GM21723 (cell line): Measurements from ENCODE around the gene HIKESHI.
A peak's percentile ranks its signal among the peaks of the same experiment; 100 is the strongest.
"Not testable (repeated sequence)": the region's sequence is repeated elsewhere in the genome, so short reads cannot be mapped to it uniquely, and the experiment has no call there.

Experiments
- ATAC-seq: cut with Tn5 transposase; IDR thresholded peaks from one replicate; pipeline ENCODE4 v1.9.1; 2021; ENCODE audit warnings: mild to moderate bottlenecking, moderate library complexity; ENCODE audit not compliant: unreplicated experiment

Gene HIKESHI

DNA sequence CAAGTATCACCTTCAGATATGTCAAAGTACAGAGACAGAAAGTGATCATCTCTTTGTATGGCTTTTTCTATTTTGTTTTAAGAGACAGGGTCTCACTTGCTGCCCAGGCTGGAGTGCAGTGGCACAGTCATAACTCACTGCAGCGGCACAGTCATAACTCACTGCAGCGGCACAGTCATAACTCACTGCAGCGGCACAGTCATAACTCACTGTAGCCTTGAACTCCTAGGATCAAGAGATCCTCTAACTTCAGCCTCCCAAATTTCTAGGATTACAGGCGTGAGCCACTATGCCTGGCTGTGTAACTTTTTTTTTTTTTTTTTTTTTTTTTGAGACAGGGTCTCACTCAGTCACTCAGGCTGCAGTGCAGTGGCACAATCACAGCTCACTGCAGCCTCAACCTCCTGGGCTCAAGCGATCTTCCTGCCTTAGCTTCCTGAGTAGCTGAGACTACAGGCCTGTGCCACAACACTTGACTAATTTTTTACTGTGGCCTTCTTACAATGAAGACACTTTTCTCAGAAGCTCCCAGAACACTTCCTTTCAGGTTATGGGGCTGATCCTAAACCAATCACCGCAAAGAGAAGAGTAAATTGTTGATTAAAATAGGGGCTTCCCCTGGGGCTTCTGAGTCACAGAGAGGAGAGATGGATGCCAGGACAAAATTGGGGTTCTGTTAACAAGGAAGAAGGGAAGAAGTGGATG lies 9.0 kb upstream of the HIKESHI start:
- peak; percentile 42 for ATAC-seq

DNA sequence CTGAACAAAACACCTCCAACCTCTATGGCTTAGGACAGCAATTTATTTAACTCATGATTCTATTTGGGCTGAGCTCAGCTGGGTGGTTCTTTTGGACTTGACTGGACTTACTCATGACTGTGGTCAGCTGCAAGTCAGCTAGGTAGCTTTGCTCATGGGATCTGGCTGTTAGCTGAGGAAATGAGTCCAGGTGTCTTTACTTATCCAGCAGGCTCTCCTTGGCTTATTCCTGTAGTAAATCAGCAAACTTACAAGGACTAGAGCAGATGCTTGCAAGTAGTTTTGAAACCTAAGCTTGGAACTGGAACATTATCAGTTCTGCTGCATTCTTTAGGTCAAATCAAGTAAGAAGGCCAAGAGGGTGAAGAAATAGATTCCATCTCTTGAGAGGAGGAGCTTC lies 8.0 kb upstream of the HIKESHI start:
- no peak for ATAC-seq

DNA sequence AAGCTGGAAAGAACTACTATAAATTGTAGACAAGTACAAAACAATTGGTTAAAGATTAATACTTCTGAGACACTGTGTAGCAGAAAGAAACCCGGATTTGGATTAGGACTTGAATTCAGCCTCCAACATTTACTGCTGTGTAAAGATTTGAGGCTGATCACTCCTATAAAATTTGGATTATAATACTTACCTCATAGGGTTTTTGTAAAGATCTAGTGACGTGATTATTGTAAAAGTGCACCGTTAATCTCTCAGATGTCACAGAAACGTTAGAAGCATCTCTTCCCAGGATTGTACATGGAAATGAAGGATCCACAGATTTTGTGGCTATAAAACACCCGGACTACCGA lies 323 bp upstream of the HIKESHI start:
- ATAC-seq, result peak; percentile 28

DNA sequence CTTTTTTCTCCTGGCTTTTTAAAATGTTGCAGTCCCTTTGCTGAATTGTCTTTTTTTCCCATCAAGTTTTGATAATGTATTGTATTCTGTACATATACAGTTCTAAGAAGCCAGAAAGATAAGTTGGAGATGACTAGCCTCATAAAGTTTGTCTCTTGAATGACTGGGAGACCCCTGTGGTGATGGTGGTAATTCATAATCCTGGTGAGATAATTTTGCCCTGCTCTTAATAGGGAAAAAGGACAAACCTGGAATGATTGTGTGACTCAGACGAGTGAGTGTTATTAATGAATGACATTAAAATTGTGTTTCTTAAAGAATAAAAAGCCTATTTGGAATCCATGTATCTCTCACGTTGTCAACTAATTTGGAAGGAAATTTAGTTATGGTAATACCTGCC lies 1.2 kb downstream of the HIKESHI start:
- no peak for ATAC-seq

DNA sequence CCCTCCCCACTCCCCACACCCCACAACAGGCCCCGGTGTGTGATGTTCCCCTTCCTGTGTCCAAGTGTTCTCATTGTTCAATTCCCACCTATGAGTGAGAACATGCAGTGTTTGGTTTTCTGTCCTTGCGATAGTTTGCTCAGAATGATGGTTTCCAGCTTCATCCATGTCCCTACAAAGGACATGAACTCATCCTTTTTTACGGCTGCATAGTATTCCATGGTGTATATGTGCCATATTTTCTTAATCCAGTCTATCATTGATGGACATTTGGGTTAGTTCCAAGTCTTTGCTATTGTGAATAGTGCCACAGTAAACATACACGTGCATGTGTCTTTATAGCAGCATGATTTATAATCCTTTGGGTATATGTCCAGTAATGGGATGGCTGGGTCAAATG lies 6.7 kb downstream of the HIKESHI start:
- not testable (repeated sequence) for ATAC-seq

DNA sequence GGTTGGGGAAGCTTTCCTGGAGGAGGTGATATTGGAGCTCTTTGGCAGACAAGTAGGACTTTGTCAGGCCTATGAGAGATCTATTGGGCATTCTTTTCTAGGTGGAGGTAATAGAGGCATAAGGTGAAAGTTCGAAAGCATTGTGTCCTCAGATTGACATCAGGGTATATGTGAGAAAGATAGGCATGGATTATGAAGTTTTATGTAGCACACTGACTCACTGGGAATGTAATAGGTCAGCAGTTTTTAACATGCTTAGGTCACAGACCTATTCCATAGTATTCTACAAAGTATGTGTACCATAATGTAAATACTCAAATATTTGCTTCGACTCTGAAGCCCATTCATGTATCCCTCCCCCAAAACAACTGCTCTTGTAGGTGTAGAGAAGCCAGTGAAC lies 11.8 kb downstream of the HIKESHI start:
- no peak for ATAC-seq

DNA sequence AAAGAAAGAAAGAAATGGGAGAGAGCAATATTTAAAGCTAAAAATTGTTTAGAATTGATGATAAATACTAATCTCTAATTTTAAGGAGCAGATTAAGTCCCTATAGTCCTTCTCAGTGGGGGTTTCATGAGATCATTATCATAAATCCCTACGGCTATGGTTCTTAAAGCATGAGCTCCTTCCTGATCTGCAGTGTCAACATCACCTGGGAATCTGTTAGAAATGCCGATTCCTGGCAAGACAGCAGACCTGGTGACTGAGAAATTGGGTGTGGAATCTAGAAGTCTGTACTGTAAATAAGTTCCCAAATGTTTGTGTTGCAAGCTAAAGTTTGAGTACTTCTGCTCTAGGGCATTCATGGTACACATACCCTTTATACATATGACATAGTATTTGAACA lies 12.6 kb downstream of the HIKESHI start:
- ATAC-seq, result no peak

DNA sequence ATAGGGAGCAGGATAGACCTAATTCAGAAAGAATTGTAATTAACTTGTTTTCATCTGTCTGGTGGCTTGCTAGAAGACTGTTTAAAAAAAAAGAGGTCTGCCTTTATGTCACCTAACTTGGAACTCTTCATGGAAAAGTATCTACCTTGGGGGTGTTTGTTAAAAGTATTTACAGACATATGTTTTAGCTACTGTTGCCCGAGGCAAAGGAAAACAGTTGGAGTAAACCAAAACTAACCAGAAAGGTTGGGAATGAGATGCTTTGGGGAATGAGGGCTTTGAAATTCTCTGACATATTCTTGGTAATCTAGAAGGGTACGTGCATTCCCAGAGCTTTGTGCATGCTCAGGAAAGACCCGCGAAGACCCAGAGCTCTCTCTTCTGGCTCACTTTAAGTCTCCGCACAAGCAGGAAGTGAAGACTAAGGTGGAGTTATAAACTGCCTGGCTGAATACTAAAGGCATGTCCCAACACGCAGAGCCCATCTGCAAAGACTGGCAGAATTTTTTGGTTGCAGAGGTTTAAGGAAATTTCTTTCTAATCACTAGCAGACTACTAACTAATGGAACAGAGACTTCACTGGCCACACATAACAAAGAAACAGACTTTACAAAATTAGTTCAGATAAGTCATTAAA lies 33.2 kb downstream of the HIKESHI start:
- no peak for ATAC-seq

DNA sequence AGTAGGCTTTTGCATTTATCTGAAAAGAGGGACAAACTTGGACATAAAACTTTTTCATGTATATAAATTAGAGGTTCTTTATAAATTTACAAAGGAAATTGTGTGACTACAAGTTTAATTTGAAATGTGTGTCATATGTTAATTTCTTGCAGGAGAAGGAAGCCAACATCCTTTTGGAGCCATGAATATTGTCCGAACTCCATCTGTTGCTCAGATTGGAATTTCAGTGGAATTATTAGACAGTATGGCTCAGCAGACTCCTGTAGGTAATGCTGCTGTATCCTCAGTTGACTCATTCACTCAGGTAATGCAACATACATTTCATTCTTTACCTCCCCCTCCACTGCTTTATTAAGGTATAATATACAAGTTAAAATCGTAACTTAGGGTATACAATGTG lies 35.2 kb downstream of the HIKESHI start:
- no peak for ATAC-seq

DNA sequence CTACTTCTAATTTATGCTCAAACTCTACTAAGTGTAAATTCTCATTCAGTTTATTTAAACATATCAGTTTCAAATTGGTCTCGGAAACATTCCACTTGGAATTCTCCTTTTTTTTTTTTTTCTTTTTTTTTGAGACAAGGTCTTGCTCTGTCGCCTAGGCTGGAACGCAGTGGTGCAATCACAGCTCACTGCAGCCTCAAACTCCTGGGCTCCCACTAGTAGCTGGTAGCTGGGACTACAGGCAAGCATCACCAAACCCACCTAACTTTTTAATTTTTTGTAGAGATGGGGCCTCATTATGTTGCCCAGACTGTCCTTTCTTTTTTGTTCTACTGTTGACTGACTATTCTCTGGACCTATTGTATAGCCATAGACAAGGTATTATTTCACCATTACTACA lies 39.3 kb downstream of the HIKESHI start:
- ATAC-seq, result no peak

DNA sequence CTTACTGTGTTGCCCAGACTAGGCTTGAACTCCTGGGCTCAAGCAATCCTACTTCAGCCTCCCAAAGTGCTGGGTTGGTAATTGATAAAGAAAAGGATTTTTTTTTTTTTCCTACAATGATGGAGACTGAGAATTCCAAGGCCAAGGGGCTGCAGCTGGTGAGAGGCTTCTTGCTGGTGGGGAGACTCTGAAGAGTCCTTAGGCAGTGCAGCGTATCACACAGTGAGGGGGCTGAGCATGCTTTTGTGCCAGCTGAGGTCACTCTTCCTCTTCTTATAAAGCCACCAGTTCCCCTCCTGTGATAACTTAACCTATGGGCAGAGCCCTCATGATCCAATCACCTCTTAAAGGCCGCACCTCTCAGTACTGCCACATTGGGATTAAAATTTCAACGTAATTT lies 44.5 kb downstream of the HIKESHI start:
- no peak for ATAC-seq

DNA sequence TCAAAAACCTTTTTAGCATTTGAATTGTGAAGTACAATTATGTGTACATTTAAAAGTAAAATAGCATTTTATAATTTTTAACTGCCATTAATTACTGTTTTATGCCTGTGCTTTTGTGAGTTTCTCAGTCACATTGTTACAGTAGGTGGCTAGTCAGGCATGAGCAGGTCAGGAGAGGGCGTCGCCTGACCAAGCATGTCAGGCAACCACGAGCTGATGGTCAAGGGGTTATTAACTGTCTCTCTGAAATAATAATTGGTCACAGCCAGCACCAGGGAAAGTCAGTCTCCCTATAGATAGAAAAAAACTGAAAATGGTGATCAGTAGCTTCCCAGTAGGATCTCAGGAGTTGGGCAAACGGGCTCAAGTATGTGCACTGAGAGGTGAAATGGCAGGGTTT lies 53.2 kb downstream of the HIKESHI start:
- no peak for ATAC-seq

DNA sequence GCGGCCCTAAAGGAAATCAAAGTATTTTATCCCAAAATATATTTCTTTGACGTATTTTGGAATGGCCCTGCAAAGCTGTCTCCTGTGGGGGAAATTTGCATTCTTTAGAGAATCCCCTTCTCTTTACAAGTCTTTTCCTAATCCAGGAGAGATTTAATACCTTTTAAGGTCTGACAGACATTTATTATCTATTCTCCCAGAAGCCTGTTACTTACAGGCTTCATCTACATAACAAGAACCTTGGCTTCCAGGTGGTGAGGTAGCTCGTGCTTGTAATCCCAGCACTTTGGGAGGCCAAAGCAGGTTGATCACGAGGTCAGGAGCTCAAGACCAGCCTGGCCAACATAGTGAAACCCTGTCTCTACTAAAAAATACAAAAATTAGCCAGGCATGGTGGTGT lies 55.4 kb downstream of the HIKESHI start:
- ATAC-seq, result not testable (repeated sequence)

DNA sequence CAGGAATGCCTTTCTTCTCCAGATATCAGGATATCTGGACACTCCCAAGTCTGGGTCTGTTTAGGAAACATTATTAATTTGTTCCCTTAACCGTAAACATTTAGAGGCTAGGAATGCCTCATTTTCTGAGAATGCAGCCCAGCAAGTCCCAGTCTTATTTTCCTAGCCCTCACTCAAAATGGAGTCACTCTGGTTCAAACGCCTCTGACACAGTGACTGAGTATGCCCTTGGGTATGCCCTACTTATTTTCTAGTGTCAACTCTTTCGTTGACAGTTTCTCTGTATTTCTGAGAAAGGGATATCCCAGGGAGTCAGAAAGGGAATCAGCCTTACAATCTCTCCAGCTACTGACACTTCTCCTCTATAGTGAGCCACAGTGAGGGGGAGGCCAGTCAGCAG lies 56.7 kb downstream of the HIKESHI start:
- no peak for ATAC-seq

DNA sequence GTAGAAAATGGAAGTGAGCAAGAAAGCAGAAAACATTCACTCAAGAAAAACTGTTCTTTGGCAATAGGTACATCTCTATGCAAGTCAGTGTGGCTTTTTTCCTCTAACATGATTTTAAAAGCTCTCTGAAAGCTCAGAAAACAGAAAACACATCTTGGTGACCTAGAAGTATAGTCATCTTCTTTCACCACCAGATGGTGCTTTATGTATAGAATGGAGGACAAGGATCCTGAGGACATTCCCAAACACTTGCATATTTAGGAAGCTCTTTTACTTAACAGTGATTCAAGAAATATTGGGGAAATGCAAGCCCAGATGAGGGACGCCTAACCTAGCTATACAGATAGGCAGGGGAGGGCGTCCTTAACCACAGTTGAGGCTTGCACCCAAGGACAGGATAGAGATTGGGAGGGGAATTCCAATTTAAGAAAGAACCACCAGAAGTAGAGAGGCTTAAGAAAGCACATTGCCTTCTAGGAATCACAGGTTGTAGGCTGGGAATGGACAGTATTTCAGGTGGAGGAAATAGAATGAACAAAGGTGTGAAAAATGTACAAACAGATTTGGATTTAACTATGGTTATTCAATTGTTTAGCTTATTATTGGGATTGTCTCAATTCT lies 58.8 kb downstream of the HIKESHI start:
- no peak for ATAC-seq

DNA sequence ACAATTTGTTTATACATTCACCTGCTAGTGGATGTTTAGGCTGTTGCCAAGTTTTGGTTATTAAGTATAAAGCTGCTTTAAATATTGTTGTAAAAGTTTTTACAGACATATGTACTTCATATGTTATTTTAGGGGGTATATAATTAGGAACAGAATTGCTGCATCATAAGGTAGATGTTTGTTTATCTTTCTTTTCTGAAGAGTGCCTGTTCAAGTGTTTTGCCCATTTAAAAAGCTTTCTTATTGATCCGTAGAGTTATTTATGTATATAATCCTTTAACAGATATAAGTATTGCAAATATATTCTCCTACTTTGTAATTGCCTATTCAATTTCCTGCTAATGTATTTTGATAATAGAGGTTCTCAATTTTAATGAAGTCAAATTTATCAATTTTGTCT lies 61.4 kb downstream of the HIKESHI start:
- no peak for ATAC-seq

DNA sequence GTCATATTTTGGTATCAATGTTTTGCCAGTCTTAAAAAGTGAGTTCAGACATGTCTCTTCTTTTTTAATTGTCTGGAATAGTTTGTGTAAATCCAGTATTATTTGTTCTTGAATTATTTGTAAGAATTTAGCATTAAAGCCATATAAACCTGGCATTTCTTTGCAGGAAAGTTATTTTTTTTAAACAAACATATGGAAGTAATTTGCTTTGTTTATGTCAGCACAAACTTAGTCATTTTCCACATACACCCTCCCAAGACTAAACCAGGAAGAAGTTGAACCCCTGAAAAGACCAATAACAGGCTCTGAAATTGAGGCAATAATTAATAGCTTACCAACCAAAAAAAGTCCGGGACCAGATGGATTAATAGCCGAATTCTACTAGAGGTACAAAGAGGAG lies 63.5 kb downstream of the HIKESHI start:
- ATAC-seq, result no peak

DNA sequence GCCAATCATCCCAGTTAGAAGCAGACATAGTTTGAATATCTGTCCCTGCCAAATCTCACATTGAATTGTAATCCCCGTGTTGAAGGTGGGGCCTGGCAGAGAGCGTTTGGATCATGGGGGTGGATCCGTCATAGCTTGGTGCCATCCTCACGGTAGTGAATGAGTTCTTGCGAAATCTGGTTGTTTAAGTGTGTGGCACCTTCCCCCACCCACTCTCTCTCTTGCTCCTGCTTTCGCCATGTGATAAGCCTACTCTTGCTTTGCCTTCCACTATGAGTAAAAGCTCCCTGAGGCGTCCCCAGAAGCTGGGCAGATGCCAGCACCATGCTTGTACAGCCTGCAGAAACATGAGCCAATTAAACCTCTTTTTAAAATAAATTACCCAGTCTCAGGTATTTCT lies 67.6 kb downstream of the HIKESHI start:
- no peak for ATAC-seq

DNA sequence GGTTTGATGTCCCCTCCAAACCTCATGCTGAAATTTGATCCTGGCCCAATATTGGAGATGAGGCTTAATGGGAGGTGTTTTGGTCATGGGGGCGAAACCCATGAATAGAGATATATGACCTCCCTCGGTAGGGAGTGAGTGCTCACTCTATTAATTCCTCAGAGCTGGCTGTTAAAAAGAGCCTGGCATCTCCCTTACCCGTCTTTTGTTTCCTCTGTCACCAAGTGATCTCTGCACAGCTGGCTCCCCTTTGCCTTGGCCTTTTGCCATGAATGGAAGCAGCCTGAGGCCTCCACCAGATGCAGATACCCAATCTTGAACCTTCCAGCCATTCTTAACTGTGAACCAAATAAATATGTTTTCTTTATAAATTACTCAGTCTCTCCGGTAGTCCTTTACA lies 68.1 kb downstream of the HIKESHI start:
- ATAC-seq, result no peak

DNA sequence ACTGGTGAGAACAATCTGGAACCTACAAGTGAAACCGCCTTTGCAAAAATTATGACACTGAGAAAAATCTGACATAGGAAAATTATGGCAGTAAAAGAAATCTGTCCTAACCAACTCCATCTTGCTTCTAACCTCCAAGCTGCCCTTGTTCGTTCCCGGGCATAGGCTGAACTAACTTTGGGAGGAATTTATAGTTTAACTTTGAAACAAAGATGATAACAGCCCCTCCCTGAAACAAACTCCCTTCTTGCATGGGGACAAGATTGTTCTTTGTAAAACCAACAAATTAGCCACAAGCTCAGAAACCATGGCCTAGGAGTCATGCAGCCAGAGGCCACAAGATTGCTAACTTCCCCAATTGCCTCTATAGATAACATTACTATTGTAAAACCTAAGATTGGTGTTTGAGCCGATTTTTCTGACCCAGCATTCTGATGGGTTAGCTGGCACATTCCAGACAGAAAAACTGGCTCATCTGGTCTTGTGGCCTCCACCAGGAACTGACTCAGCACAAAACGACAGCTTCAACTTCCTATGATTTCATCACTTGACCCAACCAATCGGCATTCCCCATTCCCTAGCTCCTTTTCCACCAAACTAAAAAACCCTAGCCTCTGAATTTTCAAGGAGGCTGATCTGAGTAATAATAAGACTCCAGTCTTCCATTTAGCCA lies 69.0 kb downstream of the HIKESHI start:
- ATAC-seq, result no peak

DNA sequence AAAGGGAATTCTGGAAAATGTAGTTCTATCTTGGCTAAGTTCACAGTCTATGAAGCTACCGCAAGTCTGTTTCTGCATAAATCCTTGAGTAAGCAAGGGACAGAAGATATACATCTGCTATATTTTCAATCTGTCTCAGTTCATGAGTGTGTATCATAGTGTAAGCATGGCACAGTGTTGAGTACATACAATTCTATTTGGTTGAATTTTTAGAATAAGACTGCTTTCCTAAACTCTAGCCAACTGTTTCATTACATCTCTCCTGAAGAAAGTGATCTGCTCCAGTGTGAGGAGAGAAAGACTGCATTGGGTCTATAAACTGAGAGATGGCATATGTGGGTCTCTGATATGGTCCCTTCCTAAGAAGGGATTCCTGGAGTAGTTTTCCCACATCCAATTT lies 70.0 kb downstream of the HIKESHI start:
- ATAC-seq, result no peak

DNA sequence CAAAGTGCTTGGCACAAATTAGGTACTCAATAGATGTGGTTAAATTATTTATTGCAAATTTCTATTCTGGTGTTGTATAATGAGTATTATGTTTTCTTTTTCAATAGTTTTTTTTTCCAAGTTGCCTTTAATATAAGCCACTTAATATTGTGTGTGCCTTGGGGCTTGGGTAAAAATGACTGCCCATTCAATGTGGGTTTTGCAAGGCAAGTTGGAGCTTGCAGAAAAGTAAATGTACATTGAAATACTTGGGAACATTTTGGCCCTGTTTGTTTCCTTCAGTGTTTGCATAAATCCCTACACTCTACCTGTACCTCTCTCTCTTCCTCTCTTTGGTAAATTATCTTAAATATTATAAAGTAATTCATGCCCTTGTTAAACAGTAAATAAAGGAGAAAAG lies 70.5 kb downstream of the HIKESHI start:
- no peak for ATAC-seq
